HTERT RPE-1 (cell line): Measurements from ENCODE around the gene FCHSD2.
"Not testable (repeated sequence)": the region's sequence is repeated elsewhere in the genome, so short reads cannot be mapped to it uniquely, and the experiment has no call there.

Source experiments
- in situ Hi-C: fragments of 300-500 bp; cut with MboI; formaldehyde crosslinking; loops from 4 replicates; pipeline ENCODE4 v1.14.3; 2020; ENCODE audit warnings: low sequenced_read_pairs

FCHSD2 gene

DNA sequence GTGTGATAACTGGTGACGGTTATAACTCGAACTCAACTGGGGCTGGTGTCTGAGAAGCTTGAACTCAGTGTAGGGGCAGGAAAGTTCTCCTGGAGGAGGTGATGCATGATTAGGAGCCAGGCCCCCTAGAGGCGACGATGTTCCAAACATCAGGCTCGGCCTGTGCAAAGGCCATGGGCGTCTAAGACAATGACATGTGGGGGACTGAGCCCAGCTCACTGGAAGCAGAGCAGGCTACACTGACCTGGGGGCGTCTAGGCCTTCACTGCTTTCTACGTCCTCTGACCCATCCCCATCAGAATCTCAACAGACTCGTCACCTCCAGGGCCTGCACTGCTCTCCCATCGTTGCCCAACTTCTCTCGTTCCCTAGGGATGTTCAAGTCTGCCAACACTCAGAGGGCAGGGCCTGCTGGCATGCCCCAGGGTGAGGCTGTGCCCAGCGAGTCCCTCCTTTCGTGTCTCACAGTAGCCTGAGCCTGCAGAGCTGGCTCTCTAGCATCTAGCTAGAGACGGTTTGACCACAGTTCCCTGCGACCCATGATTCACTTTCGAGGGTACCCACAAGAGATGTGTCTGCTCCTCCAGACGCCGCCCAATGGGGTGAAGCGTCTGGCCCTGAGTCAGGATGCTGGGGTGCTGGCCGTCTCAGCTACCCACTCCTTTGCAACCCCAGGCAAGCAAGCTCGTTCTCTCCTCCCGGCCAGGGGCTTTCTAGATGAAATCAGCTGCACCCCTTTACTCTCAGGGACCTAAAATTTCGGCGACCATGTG lies 329.0 kb downstream of the FCHSD2 start:
- in situ Hi-C loops = no loop called here

DNA sequence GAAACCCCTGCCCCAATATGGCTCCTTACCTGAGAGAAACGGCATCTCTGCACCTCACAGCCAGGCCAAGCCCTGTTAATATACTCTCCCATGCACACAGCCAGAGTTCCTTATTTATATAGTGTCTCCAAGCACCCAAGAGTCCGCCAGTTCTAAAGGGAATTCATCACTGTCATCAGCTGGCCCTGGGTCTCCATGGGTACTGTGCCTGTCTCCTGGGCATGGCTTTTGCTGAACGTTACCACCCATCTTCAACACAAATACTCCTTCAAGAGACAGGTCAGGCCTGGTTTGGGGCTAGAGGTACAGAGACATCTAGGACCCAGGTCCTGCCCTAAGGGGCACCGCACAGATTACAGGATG lies 329.5 kb downstream of the FCHSD2 start:
- in situ Hi-C loops = no loop called here

DNA sequence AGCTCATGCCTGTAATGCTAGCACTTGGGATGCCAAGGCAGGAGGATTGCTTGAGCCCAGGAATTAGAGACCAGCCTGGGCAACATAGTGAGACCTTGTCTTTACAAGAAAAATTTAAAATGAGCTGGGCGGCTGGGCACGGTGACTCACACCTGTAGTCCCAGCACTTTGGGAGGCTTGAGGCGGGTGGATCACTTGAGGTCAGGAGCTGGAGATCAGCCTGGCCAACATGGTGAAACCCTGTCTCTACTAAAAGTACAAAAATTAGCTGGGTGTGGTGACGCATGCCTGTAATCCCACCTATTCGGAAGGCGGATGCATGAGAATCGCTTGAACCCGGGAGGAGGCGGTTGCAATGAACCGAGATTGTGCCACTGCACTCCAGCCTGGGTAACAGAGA lies 330.4 kb downstream of the FCHSD2 start:
- in situ Hi-C loops = not testable (repeated sequence)

DNA sequence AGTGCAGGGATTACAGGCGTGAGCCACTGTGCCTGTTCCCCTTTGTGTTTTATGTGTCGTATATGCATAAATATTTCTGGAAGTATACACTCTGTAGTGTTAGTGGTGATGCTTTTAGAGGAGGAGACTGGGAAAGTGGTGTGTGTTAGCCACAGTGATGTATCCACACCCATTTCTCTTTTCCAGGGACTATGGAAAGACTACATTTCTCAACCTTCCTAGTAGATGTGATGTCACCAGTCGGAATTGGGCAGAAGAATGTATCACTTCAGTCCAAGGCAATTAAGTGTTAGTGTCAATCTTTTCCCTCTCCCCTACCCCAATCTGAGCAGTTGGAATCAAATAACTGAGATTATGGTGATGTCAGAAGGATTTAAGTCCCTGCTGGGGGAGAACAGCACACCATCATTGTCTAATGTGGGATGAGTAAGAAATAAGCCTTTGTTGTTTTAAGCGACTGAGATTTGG lies 333.8 kb downstream of the FCHSD2 start:
- in situ Hi-C loops = no loop called here

DNA sequence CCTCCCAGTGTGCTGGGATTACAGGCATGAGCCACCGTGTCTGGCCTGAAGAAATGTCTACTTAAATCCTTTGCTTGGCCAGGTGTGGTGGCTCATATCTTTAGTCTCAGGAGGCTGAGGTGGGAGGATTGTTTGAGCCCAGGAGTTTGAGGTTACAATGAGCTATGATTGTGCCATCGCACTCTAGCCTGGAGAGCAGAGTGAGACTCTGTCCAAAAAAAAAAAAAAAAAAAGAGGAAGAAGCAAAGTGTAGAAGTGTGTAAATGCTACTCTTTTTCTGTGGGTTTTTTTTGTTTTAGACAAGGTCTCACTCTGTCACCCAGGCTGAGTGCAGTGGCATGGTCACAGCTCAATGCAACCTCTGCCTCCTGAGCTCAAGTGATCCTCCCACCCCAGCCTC lies 334.3 kb downstream of the FCHSD2 start:
- in situ Hi-C loops = no loop called here

DNA sequence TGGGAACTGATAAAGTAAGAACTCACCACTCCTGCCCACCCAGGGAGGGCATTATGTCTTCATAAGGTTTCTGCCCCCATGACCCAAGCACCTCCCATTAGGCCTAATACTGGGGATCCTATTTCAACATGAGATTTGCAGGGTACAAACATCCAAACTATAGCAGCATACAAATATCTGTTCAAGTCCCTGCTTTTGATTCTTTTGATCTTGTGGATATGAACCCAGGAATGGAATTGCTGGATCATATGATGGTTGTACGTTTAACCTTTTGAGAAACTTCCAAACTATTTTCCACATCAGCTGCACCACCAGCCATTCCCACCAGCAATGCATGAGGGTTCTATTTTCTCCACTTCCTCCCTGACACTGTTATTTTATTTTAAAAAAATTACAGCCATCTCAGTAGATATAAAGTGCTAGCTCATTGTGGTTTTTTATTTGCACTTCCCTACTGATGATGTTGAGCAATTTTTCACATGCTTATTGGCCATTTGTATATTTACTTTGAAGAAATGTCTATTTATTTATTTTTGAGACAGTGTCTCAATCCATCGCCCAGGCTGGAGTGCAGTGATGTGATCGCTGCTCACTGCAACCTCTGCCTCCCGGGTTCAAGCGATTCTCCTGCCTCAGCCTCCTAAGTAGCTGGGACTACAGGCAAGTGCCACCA lies 335.0 kb downstream of the FCHSD2 start:
- in situ Hi-C loops = no loop called here

DNA sequence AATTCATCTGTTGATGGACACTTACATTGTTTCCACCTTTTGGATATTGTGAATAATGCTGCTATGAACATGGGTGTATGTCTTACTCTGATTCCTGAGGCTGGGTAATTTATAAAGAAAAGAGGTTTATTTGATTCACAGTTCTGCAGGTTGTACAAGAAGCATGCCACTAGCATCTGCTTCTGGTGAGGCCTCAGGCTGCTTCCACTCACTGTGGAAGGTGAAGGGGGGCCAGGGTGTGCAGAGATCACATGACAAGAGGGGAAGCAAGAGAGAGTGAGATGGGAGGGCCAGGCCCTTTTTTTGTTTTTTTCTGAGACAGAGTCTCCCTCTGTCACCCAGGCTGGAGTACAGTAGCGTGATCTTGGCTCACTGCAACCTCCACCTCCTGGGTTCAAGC lies 335.7 kb downstream of the FCHSD2 start:
- in situ Hi-C loops = not testable (repeated sequence)

DNA sequence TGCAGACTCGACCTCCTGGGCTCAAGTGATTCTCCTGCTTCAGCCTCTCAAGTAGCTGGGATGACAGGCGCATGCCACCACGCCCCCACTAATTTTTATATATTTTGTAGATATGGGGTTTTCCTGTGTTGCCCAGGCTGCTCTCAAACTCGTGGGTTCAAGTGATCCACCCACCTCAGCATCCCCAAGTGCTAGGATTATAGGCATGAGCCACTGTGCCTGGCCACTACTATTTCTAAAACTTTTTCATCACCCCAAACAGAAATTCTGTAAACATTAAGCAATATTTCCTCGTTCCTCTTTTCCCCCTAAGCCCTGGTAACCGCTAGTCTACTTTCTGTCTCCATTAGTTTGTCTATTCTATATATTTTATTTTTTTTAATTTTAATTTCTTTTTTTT lies 336.9 kb downstream of the FCHSD2 start:
- in situ Hi-C loops = no loop called here

DNA sequence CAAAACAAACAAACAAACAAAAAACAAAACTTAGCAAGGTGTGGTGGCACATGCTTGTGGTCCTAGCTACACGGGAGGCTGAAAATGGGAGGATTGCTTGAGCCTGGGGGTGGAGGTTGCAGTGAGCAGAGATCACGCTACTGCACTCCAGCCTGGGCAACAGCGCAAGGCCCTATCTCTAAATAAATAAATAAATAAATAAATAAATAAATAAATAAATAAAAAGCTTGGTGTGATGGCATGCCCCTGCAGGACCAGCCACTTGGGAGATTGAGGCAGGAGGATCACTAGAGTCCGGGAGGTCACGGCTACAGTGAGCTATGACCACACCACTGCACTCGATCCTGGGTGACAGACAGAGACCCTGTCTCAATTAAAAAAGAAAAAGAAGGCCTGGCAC lies 339.3 kb downstream of the FCHSD2 start:
- in situ Hi-C loops = no loop called here

DNA sequence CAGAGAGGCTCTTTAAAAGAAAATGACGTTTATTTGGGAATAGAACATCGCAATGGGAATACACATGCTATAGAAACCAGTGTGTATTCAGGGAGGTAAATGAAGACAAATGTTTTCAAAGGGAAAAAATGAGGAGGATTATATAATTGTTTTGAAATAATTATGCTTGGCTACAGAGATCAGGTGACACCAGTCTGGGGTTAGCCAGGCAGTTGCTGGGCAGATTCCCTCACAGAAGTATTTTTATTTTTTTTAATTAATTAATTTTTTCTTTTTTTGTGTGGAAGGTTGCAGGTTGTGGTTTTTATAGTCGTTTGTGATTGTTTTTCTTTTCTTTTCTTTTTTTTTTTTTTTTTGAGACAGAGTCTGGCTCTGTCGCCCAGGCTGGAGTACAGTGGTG lies 342.7 kb downstream of the FCHSD2 start:
- in situ Hi-C loops = no loop called here

DNA sequence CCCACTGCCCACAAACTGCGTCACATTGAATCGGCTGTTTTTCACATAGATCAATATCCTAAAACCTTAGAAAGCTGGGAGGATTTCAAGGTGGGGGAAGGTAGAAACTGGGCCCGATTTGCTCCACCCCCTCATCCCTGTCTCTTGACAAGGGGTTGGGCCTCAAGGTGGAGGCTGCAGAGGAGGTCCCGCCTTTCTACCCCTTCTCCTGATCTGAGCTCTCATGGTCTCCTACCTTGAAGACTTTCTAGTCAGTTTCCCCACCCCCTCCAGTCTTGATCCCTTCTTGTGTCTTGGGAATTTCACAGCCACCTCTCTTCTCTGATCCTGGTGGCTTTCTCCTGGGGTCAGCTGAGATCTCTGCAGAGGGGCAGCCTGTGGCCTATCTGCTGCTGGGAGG lies 343.8 kb downstream of the FCHSD2 start:
- in situ Hi-C loops = no loop called here

DNA sequence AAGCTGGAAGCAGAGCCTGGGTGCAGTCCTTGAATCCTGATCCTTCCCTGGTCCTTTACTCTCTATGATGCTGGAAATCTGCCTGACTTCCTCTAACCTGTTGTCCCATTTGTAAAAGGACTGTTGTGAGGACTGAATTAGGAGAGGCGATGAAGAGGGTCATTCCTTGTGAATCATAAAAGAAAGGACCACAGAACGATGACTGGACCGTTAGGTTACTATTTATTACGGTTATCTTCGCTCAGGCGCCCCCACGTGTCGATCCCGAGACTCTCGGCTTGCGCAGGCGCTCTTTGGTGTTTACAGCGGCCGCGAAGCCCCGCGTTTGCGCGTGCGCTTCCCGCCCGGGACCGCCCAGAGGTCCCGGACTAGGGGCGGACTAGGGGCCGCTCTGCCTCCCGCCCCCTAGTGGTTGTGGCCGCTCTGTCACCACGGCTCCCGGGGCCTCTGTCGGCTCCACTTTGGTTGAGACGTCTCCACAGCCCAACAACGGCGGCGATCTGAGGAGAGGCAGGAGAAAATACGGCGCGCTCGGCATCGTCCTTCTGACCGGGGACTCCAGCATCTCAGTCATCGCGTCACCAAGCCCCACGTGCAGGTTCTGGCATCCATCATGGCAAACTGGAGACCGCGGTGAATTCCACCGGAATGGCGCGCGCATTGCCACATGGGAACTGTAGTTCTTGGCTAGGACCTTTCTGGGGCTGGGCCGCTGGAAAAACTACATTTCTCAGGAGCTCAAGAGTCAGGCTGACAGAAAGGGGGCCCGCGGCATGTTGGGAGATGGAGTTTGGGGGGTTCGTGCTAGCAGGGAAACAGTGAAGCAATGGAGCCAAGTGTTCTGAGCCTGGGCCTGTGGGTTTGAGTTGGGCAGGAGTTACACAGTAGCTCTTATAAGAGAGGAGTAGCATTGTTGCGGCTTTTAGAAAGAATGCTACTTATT lies 348.4 kb downstream of the FCHSD2 start, which contains the start of gene STARD10:
STARD10 (minus strand) TSS at position 623 of the 943 bp plus-strand sequence. CDS start 12,866 bp downstream, outside the sequence.
- in situ Hi-C loops = no loop called here

DNA sequence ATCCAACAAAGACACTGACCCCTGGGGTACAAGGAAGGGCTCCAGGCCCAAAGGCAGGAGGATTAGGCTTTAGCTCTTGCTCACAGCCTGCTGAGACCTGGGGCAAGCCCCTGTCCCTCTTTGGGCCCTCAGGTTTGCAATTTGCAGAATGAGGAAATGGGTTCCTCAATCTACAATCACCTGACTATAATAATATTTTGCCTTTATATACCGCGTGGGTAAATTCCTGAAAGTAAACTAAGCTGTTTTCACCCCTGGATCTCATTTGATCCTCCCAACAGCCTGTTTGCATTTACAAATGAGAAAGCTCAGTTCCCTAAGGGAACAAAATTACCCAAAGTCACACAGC lies 349.1 kb downstream of the FCHSD2 start:
- in situ Hi-C loops = no loop called here

DNA sequence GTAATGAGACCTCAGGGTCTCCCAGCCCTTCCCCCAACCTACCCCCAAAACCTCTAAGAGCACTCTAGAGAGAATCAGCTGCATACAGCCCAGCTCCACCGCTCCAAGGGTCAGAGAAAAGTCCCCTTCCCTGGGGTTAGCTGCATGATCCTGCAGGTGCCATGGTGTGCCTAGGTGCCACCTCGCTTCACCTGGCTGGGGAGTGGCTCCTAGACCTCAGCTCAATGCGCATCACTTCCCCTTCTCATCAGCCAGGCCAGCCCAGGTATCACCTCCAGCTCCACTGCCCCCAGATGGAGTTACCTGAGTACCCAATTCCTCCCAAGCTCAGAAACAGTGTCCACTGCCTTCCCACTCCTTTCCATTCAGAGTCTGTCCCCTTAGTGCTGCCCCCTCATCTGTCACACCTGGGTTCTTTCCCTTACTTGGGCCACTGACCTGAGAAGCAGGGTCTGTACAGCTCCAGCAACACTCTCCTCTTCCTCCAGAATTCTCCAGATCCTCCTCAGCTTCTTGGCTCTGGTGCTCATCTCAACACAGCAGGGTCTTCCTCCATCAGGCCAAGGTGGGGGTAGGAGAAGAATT lies 349.6 kb downstream of the FCHSD2 start:
- in situ Hi-C loops = no loop called here

DNA sequence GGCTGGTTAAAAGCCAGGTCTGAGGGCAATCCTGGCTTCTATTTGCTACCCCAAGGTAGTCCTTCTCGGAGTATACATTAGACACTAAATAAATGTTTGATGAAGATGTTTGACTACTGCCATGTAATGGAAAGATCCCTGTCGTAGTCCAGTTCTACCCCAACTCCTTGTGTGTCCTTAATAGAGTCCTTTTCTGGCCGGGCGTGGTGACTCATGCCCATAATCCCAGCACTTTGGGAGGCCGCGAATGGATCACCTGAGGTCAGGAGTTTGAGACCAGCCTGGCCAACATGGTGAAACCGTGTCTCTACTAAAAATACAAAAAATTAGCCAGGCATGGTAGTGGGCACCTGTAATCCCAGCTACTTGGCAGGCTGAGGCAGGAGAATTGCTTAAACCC lies 350.9 kb downstream of the FCHSD2 start:
- in situ Hi-C loops = not testable (repeated sequence)

DNA sequence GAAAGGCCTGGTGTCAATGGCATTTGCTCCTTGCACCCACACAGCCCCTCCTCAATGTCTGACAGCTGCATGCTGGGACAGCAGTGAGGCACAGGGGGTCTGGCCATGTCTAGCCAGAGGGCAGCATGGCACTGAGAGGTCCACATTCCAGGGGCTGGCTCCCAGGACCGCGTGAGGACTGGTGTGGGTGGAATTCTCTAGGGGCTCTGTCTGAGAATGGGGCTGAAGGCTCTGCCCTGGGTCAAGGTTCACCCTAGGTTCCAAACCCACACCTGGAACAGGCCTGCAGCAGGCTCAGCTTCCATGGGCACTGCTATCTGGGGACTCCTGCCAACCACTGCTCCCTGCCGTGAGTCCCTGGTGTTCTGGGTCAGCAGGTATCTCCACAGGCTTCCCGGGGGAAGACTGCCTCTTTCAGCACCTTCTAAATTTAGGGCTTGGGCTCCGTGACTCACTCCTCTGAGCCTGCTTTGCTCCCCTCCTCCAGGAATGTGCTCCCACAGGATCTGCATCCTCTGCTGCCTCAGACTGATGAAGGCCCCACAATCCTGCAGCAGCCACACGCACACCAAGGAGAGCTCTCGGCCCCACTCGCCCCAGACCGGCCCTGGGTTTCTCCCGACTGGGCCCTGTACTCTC lies 352.5 kb downstream of the FCHSD2 start:
- in situ Hi-C loops = no loop called here

DNA sequence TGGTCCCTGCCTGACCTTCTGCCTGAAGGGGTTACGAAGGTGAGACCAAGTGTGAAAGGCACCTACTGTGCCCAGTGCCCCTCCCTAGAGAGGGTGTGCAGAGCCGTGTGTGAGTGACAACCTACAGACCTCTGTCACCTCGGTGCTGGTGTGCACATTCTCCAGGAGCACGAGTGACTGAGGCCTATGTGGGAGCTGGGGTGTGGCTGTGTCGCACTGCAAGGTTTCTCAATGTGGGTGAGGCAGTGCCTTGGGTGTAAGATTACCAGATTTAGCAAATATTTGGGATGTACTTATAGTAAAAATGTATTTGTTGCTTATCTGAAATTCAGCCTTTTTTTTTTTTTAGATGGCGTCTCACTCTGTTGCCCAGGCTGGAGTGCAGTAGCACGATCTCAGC lies 353.9 kb downstream of the FCHSD2 start:
- in situ Hi-C loops = no loop called here

DNA sequence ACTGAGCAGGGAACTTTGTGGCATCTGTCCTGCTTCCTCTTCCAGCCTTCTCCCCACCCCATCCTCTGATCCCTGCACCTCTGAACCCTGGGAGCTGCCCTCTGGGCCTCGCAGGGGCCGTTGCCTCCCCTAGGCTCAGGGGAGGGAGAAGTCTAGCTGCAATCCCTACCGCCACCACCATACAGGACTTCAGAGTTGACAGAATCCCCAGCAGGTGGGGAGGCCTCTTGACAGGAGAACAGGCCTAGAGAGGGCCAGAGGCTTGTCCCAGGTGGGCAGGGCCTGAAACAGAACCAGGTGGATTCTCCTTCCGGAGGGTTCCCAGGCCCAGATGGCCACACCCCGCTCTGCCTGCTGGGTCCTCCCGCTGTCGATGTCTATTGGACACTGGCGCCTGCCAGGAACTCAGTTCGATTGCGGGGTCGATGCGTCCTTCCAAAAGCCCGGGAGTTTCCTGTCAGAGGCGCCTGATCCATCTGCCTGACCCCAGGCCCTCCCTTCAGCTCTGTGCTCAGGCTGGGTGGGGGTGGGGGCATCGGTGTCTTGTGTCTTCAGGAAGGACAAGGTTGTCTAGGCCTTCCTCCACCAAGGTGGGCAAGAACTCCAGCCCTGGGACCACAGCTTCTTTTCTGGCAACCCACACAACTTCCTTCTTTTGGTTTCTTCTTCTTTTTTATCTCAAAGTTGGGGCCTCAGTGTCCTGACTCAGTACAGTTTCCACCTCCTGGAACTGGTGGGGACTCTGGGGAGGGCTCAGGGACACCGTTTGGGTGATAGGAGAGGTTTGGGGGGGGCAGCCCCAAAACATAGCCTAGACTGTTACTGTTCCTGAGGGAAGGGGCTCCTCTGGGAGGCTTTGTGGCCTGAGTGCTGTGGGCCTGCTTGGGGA lies 354.7 kb downstream of the FCHSD2 start:
- in situ Hi-C loops = no loop called here
